WI38 (cell line): ENCODE measurements around the gene COL19A1.

Source experiments
- H3K4me3 ChIP-seq: 2 replicates; pipeline ENCODE4 v1.5.1; 2011; ENCODE audit warnings: low read depth, mild to moderate bottlenecking, control low read depth, low read length
- TF ChIP-seq, protein P1 (sequence below): IDR thresholded peaks from 2 replicates; pipeline ENCODE4 v1.5.1; 2012; ENCODE audit warnings: low read depth, mild to moderate bottlenecking, control low read depth, low read length

COL19A1 gene

DNA sequence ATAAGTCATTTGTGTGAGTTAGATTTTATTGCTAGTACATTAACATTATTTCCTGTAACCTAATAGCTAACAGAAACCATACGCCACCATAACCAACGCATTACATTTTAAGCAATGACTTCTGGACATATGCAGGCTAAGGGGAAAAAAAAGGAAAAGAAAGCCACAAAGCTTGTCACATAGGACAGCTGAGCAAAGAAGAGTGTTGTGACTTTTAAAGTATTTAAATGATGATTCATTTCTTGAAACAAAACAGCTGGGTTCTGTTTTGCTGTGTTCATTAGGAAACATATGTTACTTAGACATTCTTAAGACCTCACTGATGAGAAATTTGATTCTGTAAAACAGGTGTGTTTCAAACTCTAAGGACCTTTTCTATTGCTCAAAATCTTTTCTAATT, 265.2 kb downstream of the COL19A1 start:
- TF ChIP-seq, protein P1, sequence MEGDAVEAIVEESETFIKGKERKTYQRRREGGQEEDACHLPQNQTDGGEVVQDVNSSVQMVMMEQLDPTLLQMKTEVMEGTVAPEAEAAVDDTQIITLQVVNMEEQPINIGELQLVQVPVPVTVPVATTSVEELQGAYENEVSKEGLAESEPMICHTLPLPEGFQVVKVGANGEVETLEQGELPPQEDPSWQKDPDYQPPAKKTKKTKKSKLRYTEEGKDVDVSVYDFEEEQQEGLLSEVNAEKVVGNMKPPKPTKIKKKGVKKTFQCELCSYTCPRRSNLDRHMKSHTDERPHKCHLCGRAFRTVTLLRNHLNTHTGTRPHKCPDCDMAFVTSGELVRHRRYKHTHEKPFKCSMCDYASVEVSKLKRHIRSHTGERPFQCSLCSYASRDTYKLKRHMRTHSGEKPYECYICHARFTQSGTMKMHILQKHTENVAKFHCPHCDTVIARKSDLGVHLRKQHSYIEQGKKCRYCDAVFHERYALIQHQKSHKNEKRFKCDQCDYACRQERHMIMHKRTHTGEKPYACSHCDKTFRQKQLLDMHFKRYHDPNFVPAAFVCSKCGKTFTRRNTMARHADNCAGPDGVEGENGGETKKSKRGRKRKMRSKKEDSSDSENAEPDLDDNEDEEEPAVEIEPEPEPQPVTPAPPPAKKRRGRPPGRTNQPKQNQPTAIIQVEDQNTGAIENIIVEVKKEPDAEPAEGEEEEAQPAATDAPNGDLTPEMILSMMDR, result no peak
- no peak overlapping the region for H3K4me3 ChIP-seq

DNA sequence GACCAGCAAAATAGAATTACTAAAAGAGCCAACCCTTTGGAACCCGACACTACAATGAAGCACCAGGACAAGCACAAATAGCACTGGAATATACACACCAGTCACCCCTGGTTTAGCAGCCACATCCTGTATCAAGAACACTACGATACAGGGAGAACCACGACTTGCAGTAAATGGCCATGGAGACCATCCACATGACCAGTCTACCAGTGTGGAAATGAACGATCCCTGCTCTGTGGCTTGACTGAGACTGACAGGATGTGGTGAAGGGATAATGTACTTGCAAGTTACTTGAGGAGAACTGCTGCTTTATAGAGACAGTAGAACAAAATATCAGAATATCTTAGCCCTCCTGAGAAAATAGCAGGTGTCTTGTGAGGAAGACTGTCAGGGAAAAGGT, 266.9 kb downstream of the COL19A1 start:
- TF ChIP-seq, protein P1, result no peak
- no peak overlapping the region for H3K4me3 ChIP-seq

DNA sequence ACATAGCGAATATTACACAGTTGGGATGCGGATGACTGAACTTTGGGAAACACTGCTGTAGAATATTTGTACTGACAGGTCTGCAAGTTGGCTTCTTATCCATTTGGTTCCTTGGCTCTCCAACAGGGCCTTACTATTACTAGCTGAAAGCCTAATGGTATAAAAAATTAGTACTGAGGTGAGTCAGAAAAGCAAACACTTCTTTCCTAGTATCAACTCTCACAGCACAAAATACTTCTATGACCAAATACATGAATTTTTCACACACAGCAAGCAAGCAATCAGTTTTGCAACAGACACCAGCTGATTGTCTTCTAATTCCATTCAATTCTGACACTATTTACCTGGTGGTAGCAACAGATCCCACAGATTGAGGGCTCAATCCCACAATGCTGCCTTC, 268.2 kb downstream of the COL19A1 start:
- TF ChIP-seq, protein P1, result no peak
- no peak overlapping the region for H3K4me3 ChIP-seq

DNA sequence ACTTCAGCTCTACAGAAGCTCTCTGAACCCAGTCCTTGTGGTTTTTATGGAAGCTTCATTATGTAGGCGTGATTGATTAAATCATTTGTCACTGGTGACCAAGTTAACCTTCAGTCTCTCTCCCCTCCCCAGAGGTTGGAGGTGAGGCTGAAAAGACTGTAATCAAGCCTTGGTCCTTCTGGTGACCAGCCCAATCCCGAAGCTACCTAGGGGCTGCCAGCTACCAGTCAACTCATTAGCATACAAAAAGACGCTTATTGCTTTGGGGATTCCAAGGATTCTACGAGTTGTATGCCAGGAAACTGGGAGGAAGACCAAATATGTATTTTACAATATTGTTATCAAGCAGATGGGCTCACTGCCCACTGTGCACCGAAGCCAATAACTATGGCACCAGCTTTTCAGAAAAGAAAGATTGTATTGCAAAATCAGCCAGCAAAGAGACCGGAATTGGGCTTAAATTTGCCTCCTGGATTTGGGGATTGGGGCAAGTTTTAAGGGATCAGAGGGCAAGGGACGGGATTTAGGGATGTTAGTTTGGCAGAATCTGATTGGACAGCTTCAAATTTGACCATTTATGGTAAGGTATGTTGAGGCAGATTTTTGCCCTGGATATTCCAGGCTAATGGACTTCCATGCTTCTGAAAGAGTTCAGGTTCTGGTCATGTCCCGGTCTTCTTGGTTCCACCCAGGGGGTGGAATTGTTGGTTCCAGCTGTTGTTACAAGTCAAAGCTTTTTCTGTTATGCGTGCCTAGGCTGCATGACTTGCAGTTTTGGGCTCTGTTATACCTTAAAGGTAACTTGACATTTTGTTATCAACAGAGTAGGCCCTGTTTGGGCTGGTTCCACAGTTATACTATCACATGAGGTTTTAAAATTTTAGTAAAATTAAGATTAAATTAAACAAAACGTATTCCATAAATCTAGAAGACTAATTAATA, 269.1 kb downstream of the COL19A1 start:
- TF ChIP-seq, protein P1, result no peak
- no peak overlapping the region for H3K4me3 ChIP-seq

DNA sequence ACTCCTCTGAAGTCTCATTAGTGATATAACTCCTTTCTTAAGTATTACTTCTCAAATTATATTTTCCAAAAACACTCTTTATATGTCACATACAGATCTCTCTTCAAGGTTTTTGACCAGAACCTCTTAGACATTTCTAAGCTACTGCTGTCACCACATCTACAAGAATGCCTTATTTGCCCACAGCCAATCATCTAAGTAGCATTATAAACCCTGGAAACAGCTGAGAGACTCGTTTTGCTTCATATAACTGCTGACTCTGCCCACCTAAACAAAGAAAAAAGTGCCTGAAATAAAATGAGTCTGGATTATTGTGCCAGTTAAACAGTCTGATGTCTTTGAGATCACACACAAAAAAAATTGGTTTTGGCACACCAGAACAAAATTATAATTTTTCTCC, 270.6 kb downstream of the COL19A1 start:
- TF ChIP-seq, protein P1, result no peak
- H3K4me3 ChIP-seq, result no peak overlapping the region

DNA sequence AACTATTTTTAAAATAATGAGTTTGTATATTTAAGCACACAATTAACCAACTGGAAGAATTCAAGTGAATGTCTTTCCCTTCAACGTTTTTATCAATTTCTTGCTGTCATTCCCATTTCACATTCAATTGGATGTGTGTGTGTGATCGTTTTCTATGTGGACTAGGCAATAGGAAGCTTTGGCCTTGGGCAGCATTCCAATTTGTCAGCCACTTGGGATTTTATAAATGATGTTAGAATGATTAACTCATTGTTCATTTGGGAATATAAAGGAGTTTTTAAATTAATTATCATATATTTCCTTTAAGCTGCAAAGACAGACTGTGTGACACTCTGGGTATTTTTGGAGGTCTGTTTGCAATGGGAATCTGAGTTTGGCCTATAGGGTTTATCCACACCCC, 274.1 kb downstream of the COL19A1 start:
- TF ChIP-seq, protein P1, result no peak
- no peak overlapping the region for H3K4me3 ChIP-seq

DNA sequence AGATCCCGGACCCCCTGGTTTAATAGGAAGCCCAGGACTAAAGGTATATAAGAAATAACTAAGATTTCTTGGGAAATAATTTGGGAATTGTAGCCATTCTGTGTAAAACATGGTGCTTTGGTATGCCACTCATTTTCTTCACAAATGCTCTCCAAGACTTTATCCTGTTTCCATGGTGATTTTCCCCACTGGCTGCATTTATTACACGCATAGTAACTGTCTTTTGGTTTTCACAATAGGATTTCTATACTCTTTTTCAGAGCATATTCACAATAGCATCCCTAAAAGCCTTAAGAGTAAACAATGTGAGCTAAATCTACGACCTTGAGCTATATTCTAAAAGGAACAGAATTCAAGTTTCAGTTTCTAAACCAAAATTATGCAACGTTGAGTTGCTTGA, 275.7 kb downstream of the COL19A1 start:
- TF ChIP-seq, protein P1, result no peak
- no peak overlapping the region for H3K4me3 ChIP-seq
